Activated CD4-positive, alpha-beta T cell treated with anti-CD3 and anti-CD28 coated beads, Interleukin-2, amount 50 U/mL, for 48 hours (primary cell): ENCODE results near the gene SATB2.

Experiments used
- DNase-seq, 2 experiments: peaks; one replicate each; pipeline ENCODE4 v3.0.0-alpha.2; 2020

The SATB2 gene

DNA sequence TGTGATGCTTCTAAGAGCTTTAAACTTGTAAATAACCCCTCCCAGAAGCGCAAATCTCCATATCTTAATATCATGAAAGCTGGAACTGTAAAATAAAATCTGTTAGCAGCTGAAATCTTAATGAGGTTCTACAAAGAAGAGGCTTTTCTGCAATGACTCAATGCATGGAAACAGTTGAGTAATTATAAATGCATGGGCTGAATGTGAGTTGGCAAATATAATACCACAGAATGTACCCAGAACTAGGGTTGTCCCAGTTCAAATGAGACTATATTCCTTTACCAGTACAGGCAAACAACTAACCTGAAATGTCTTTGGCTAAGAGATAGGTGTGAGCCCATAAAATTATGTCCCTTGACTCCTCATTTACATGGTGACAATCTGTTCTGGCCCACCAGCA lies 52.9 kb downstream of the SATB2 start:
- no peak for DNase-seq

GRCh38 chr2:199395311-199395710 lies 62.4 kb downstream of the SATB2 start:
- no peak for DNase-seq

- DNase-seq: no peak
Measured at GRCh38 chr2:199392363-199392762, 65.4 kb downstream of the SATB2 start.

- DNase-seq: no peak
Measured at GRCh38 chr2:199388728-199389268, 68.9 kb downstream of the SATB2 start.

GRCh38 chr2:199384043-199384442 lies 73.7 kb downstream of the SATB2 start:
- DNase-seq: no peak

- no peak for DNase-seq
Measured at GRCh38 chr2:199383021-199383420, 74.7 kb downstream of the SATB2 start.

- DNase-seq: no peak
Measured at GRCh38 chr2:199382091-199382490, 75.6 kb downstream of the SATB2 start.

DNA sequence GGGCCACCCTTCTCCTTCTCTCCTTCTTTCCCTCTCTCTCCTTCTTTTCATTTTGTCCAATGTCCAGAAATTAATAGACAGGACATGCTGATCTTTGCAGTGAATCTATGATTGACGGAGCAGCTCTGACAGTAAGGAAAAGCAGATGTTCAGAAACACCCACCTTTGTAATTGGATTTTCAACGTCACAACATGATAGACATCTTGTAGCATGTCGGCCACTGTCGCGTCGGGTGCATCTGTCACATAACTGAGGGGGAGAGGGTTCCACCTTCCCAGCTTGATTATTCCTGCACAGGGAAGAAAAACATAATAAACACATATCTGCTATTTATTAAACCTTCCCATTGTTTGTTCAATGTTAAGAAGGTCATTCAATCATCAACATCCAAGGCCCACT lies 76.2 kb downstream of the SATB2 start:
- DNase-seq: no peak

GRCh38 chr2:199378948-199379650 lies 78.6 kb downstream of the SATB2 start:
- DNase-seq: no peak

DNA sequence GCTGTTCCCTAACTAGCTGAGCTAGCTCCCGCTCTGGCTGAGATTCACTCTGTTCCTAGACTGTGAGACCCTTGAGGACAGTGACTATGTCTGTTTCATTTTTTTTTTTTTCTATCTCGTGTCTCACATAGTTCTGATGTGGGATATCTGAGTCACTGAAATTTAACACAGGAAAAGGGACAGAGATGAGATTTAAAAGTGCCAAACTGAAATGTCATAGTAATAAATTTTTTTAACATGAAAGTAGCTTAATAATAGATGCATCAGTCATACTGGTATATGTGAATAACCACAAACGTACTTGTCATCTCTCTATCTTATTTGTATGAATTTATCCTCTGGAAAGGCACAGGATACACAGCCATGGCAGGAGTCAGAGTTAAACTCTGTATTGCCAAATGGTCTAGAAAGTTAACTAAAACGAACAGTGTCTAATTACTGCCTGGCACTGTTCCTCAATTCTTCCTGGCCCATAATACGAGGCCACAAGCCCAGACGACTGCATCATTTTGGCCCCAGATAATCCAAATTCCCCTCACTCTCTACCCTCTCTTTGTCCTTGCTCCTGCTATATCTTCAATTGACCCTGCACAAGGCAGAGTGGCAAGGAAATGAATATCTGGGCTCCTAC lies 87.5 kb downstream of the SATB2 start:
- no peak for DNase-seq

DNA sequence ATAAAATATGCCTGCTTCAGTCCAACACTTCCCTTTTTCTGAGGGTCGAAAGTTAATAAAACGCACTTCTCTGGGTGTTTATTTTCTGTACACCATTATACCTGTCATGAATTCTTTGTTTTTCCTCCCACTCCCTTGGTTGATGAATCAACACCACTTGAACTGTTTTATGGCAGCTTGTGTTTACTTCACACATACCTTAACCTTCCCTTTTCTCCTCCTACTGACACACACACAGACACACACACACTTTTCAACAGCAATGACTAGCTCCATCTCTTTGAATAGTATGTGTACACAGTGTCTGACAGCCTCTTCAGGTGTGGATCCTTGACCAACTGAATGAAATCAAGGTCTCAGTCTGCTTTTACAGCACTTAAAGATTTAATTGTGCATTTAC lies 91.3 kb downstream of the SATB2 start:
- no peak for DNase-seq

DNA sequence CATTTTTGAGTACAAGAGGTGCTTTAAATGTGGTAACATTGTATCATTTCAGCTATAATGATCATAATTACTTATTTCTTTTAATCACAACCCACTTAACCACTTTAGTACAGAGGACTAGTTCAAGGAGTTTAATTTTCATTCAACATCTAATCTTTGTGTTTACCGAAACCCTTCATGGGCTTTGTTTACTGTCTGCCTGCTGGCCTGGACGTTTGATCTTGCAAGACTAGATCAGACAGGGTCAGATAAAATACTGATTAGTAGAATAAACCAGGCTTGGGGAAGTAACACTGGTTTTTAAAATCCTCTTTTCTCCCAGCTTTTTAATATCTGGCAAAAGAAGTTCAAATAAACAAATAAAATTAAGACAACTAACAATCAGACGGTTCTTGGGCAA lies 93.6 kb downstream of the SATB2 start:
- no peak for DNase-seq

GRCh38 chr2:199356412-199356811 lies 101.3 kb downstream of the SATB2 start:
- no peak for DNase-seq

DNA sequence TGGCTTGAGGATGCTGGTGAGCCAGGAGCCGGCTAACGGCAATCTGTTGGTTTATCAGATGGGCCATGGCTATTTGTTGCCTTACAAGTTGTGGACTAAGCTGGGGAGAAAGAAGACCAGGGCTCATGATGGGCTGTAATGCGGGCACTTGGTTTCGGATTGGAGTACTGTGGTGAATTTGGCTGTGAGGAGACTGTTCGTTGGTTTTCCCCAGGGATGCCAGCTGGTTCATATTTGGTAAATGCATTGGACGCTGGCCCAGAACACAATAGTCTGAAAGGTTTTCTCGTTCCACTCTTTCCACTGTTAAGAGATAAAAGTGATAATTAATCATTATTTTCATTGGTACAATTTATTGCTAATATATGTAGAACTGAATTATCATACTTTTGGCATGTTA lies 108.9 kb downstream of the SATB2 start:
- no peak for DNase-seq

DNA sequence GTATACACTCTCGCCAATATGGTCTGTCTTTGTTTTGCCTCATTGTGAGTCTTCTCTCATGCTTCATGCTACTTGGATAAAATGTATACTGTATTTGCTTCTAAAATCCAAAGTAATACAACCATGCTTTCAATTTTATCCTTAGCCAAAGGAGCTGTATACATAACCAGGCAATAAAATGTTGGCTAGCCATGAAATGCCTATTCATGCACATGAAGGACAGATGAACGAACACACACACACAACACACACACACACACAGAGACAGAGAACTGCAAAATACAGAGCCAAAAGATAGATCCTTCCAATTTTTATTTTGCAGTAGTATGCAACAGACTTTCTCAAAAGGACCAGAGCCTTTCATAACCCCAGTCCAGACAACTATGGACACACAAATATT lies 113.7 kb downstream of the SATB2 start:
- no peak for DNase-seq

DNA sequence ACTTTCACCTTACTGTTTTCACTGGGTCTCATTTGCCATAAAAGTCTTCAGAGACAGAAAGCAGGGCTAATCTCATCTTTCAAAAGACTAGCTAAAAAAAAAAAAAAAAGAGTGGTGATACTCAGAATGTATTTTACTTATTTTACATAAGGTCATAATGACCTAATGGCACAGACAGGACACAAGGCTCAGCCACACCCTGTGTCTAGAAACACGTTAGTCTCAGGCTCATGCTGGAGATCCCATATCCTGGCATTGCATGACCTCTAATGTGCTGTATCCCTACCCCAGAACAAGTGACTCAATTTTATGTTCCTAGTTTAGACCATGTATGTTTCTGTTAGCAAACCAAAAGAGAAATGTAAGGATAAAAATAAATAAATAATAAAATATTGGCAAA lies 115.4 kb downstream of the SATB2 start:
- no peak for DNase-seq

GRCh38 chr2:199341123-199341522 lies 116.6 kb downstream of the SATB2 start:
- no peak for DNase-seq

GRCh38 chr2:199339891-199340605 lies 117.7 kb downstream of the SATB2 start:
- DNase-seq: no peak

- DNase-seq: no peak
Measured at GRCh38 chr2:199336546-199336945, 121.2 kb downstream of the SATB2 start.

DNA sequence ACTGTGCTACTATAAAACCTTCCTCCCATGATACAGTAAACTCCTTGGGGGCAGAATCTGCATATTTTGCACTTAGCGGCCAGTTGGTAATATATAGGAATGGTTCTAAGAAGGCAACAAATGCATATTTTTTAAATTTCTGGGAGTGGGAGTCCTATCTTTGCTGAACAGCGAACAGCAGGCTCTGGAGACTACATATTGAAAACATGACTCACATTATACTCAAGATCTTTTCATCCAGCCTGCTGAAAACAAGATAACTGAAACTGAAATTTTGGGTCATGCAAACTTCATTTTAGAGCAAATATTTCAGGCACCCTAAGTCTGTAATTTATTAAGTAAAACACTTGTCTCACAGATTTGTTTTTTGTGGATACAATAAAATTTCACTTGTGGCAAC lies 122.2 kb downstream of the SATB2 start:
- no peak for DNase-seq

GRCh38 chr2:199329466-199329865 lies 128.3 kb downstream of the SATB2 start:
- DNase-seq: no peak

GRCh38 chr2:199329031-199329430 lies 128.7 kb downstream of the SATB2 start:
- no peak for DNase-seq

- no peak for DNase-seq
Measured at GRCh38 chr2:199325881-199326280, 131.9 kb downstream of the SATB2 start.

- no peak for DNase-seq
Measured at GRCh38 chr2:199322151-199322550, 135.6 kb downstream of the SATB2 start.
